ENCODE results near the gene CLDN2. TPM values are rescaled to one million over a fixed set of nuclear protein-coding genes. Genes with fewer than 3 reads are reported as not detected.

CLDN2 gene
- total RNA-seq, 2 experiments from 2014 or later = not detected

GRCh38 chrX:106903291-106903824, 16.8 kb upstream of the CLDN2 start, which contains the start of gene RIPPLY1:
RIPPLY1 (minus strand) TSS chrX:106903341; CDS start chrX:106903287, 54 bp downstream.
- TF ChIP-seq EZH2phosphoT487 (IDR thresholded peaks at IDR 0.05; ENCODE audit: borderline replicate concordance, low read depth, low read length) (no peak), CTCF (conservative IDR thresholded peaks at IDR 0.05; ENCODE audit: low read length) (no peak)
- Histone ChIP-seq H3K4me1 (ENCODE audit: insufficient read depth, low read length, poor library complexity, severe bottlenecking) (no peaks in the 10 kb centered on the region), H3K9me3 (ENCODE audit: low read length) (no peaks in the 10 kb centered on the region), H2AFZ (ENCODE audit: low read length) (no peak within 1 kb of the TSS), H4K20me1 (ENCODE audit: insufficient read depth, low read length) (no peaks in the 10 kb centered on the region), H3K4me2 (ENCODE audit: low read length) (no peak within 1 kb of the TSS), H3K4me3 (ENCODE audit: low read depth, low read length, poor library complexity, severe bottlenecking) (no peak within 1 kb of the TSS), H3K79me2 (ENCODE audit: insufficient read depth, low read depth, low read length) (no peaks in the 10 kb centered on the region), H3K27ac (ENCODE audit: low read depth, low read length, poor library complexity, severe bottlenecking) (no peak within 1 kb of the TSS), H3K36me3 (ENCODE audit: insufficient read depth, low read length) (no peaks in the 10 kb centered on the region), H3K9me2 (ENCODE audit: insufficient read depth, low read length) (no peaks in the 10 kb centered on the region)
- intact Hi-C loops (cut with micrococcal nuclease; ENCODE audit: unreplicated experiment) = no loop called here
- ChIA-PET CTCF (ENCODE audit: unreplicated experiment) (no interaction called here), POLR2A (interaction anchor here (1.2 kb wide), 1 partner anchor 20 kb away, joined by 3 read pairs; no protein-coding TSS in a partner anchor)
- no peak for DNase-seq (ENCODE audit: low spot score)
- no TSS peak for BruUV-seq (replicated peaks)

GRCh38 chrX:106903856-106904528, 16.2 kb upstream of the CLDN2 start:
- Histone ChIP-seq H3K27ac (ENCODE audit: low read depth, low read length, poor library complexity, severe bottlenecking) (no peak overlapping the region), H3K36me3 (ENCODE audit: insufficient read depth, low read length) (no peaks in the 10 kb centered on the region), H3K9me3 (ENCODE audit: low read length) (no peaks in the 10 kb centered on the region), H3K79me2 (ENCODE audit: insufficient read depth, low read depth, low read length) (no peaks in the 10 kb centered on the region), H2AFZ (ENCODE audit: low read length) (no peak overlapping the region), H3K9me2 (ENCODE audit: insufficient read depth, low read length) (no peaks in the 10 kb centered on the region), H4K20me1 (ENCODE audit: insufficient read depth, low read length) (no peaks in the 10 kb centered on the region), H3K4me3 (ENCODE audit: low read depth, low read length, poor library complexity, severe bottlenecking) (no peak overlapping the region), H3K4me2 (ENCODE audit: low read length) (no peak overlapping the region), H3K4me1 (ENCODE audit: insufficient read depth, low read length, poor library complexity, severe bottlenecking) (no peaks in the 10 kb centered on the region)
- no TSS peak for BruUV-seq (replicated peaks)
- intact Hi-C loops (cut with micrococcal nuclease; ENCODE audit: unreplicated experiment) = no loop called here
- TF ChIP-seq EZH2phosphoT487 (IDR thresholded peaks at IDR 0.05; ENCODE audit: borderline replicate concordance, low read depth, low read length) (no peak), CTCF (conservative IDR thresholded peaks at IDR 0.05; ENCODE audit: low read length) (no peak)
- ChIA-PET POLR2A (interaction anchor here (1.2 kb wide), 1 partner anchor 21 kb away, joined by 3 read pairs; no protein-coding TSS in a partner anchor), CTCF (ENCODE audit: unreplicated experiment) (no interaction called here)
- no peak for DNase-seq (ENCODE audit: low spot score)
